Right cardiac atrium (tissue), 5 donors: ENCODE data around the gene IL6. TPM values are rescaled to one million over a fixed set of nuclear protein-coding genes. Genes with fewer than 3 reads are reported as not detected.
"Not testable (repeated sequence)": the region's sequence is repeated elsewhere in the genome, so short reads cannot be mapped to it uniquely, and the experiment has no call there.

Source experiments
- ATAC-seq, 2 donors: fragments of 200-7000 bp; cut with Tn5 transposase; one replicate each; pipeline versions ENCODE4 v1.8.0 to v1.9.1; 2020; ENCODE audit warnings: moderate library complexity in 2 of 2, mild to moderate bottlenecking in 1 of 2
- DNase-seq, 3 donors: peaks; one replicate each; pipeline ENCODE4 v3.0.0-alpha.2; 2020
- H3K27ac ChIP-seq: one replicate; pipeline ENCODE4 v1.5.1; 2013; ENCODE audit warnings: mild to moderate bottlenecking, low read length, control low read depth, moderate library complexity
- H3K27me3 ChIP-seq: one replicate; pipeline ENCODE4 v1.6.1; 2013; ENCODE audit not compliant: control insufficient read depth, insufficient read depth
- H3K4me1 ChIP-seq: one replicate; pipeline ENCODE4 v1.6.1; 2013; ENCODE audit warnings: low read length; ENCODE audit not compliant: control insufficient read depth, insufficient read depth
- H3K4me3 ChIP-seq: one replicate; pipeline ENCODE4 v1.5.1; 2013; ENCODE audit warnings: low read length, control low read depth
- H3K9me3 ChIP-seq: one replicate; pipeline ENCODE4 v1.6.1; 2013; ENCODE audit warnings: low read length; ENCODE audit not compliant: control insufficient read depth
- WGBS: extraction: QIAGEN DNeasy Blood & Tissue Kit; methylation state at CpG from one replicate; pipeline ENCODE4 v1.1.7; 2013; 5-methylcytosine and 5-hydroxymethylcytosine counted together
- intact Hi-C, 4 donors: fragments of 100-400 bp; cut with DNase I; formaldehyde crosslinking; loops; one replicate each; pipeline versions ENCODE4 v1.11.0 to v1.14.0; 2022 to 2023
- polyA plus RNA-seq: library from polyadenylated mRNA; stranded (reverse); fragments of 200-250 nt; gene quantifications from one replicate; pipeline ENCODE4 v1.2.3, GENCODE V29; 2013
- total RNA-seq, 4 donors: library from RNA; stranded (reverse); fragmentation: NEBNext Ultra II Directional; extraction: Animal tissue kit (Norgen Biotek cat#: 25700); gene quantifications; one replicate each; pipeline ENCODE4 v1.2.1, GENCODE V29; 2021
- donor health status: healthy with polysubstance abuse.
- donor health status: DM: no; HTN: yes; CAD: no.
- donor health status: DM: no; HTN: no; CAD: no.
- donor health status: DM: no; HTN: yes; CAD: no; lungs with severe emphysema.
- donor health status: DM: yes; HTN: yes; CAD: no.

IL6 gene
- total and polyA plus RNA-seq, 5 donors: 0.43 to 17.2 (median 1.3) TPM

- Histone ChIP-seq H3K9me3 (peaks cover 2% of the 10 kb centered on the region), H3K4me1 (no peaks in the 10 kb centered on the region), H3K27me3 (no peaks in the 10 kb centered on the region), H3K27ac (no peak overlapping the region), H3K4me3 (no peak overlapping the region)
- intact Hi-C loops: no loop called here
- DNase-seq: no peak
- ATAC-seq: no peak
- WGBS: 90% methylated on average over 2 of the region's 2 CpGs
These were observed 31.6 kb downstream of the IL6 start for GRCh38 chr7:22758576-22758975.

- H3K4me3 ChIP-seq: no peak overlapping the region
- no peaks in the 10 kb centered on the region for H3K27me3 ChIP-seq
- intact Hi-C loops: no loop called here
- no peaks in the 10 kb centered on the region for H3K4me1 ChIP-seq
- DNase-seq: no peak
- peaks cover 2% of the 10 kb centered on the region for H3K9me3 ChIP-seq
- H3K27ac ChIP-seq: no peak overlapping the region
- no peak for ATAC-seq
These were observed 32.7 kb downstream of the IL6 start for GRCh38 chr7:22759721-22760120.

- ATAC-seq: no peak
- WGBS: 54% methylated on average over 3 of the region's 3 CpGs
- no peaks in the 10 kb centered on the region for H3K4me1 ChIP-seq
- H3K4me3 ChIP-seq: no peak overlapping the region
- no peak for DNase-seq
- intact Hi-C loops: no loop called here
- H3K27ac ChIP-seq: no peak overlapping the region
- no peaks in the 10 kb centered on the region for H3K27me3 ChIP-seq
- H3K9me3 ChIP-seq: peaks cover 2% of the 10 kb centered on the region
These were observed 35.9 kb downstream of the IL6 start for GRCh38 chr7:22762866-22763265.

- H3K4me3 ChIP-seq: no peak overlapping the region
- no peaks in the 10 kb centered on the region for H3K27me3 ChIP-seq
- H3K27ac ChIP-seq: no peak overlapping the region
- no peak for DNase-seq
- ATAC-seq: no peak
- 81% methylated on average over 4 of the region's 4 CpGs for WGBS
- H3K9me3 ChIP-seq: peaks cover under 1% of the 10 kb centered on the region
- no peaks in the 10 kb centered on the region for H3K4me1 ChIP-seq
- intact Hi-C loops: no loop called here
These were observed 38.6 kb downstream of the IL6 start for GRCh38 chr7:22765609-22766008.

- intact Hi-C loops: no loop called here
- Histone ChIP-seq H3K4me1 (no peaks in the 10 kb centered on the region), H3K27me3 (no peaks in the 10 kb centered on the region), H3K4me3 (no peak overlapping the region), H3K27ac (no peak overlapping the region), H3K9me3 (no peaks in the 10 kb centered on the region)
- 73% methylated on average over 1 of the region's 1 CpG for WGBS
- DNase-seq: no peak
- no peak for ATAC-seq
These were observed 44.3 kb downstream of the IL6 start for GRCh38 chr7:22771194-22771871.

- WGBS: 66% methylated on average over 4 of the region's 4 CpGs
- Histone ChIP-seq H3K4me1 (no peaks in the 10 kb centered on the region), H3K27ac (no peak overlapping the region), H3K9me3 (no peaks in the 10 kb centered on the region), H3K27me3 (no peaks in the 10 kb centered on the region), H3K4me3 (no peak overlapping the region)
- no peak for DNase-seq
- intact Hi-C loops: no loop called here
- no peak for ATAC-seq
These were observed 44.9 kb downstream of the IL6 start for GRCh38 chr7:22771872-22772228.

- WGBS: 82% methylated on average over 4 of the region's 4 CpGs
- no peak for ATAC-seq
- H3K27me3 ChIP-seq: no peaks in the 10 kb centered on the region
- intact Hi-C loops: no loop called here
- H3K4me1 ChIP-seq: no peaks in the 10 kb centered on the region
- no peak overlapping the region for H3K27ac ChIP-seq
- no peak overlapping the region for H3K4me3 ChIP-seq
- H3K9me3 ChIP-seq: no peaks in the 10 kb centered on the region
- no peak for DNase-seq
These were observed 45.9 kb downstream of the IL6 start for GRCh38 chr7:22772885-22773284.

- ATAC-seq (no peak), DNase-seq (no peak)
- Histone ChIP-seq H3K27me3 (no peaks in the 10 kb centered on the region), H3K4me1 (no peaks in the 10 kb centered on the region), H3K9me3 (no peaks in the 10 kb centered on the region), H3K27ac (no peak overlapping the region), H3K4me3 (no peak overlapping the region)
- WGBS: 71% methylated on average over 4 of the region's 4 CpGs
- intact Hi-C loops: no loop called here
These were observed 50.0 kb downstream of the IL6 start for GRCh38 chr7:22776964-22777363.

GRCh38 chr7:22779730-22780323 lies 52.8 kb downstream of the IL6 start:
- WGBS: 70% methylated on average over 4 of the region's 4 CpGs
- H3K27ac ChIP-seq, H3K4me1 ChIP-seq, H3K4me3 ChIP-seq, DNase-seq, H3K27me3 ChIP-seq, ATAC-seq, H3K9me3 ChIP-seq, intact Hi-C loops: not testable (repeated sequence)

- Histone ChIP-seq H3K9me3 (no peaks in the 10 kb centered on the region), H3K4me1 (no peaks in the 10 kb centered on the region), H3K4me3 (no peak overlapping the region), H3K27me3 (no peaks in the 10 kb centered on the region), H3K27ac (no peak overlapping the region)
- DNase-seq (no peak), ATAC-seq (peak; percentile 40 to 48)
- WGBS: 49% methylated on average over 5 of the region's 5 CpGs
- intact Hi-C loops: no loop called here
These were observed 54.3 kb downstream of the IL6 start for GRCh38 chr7:22781230-22781711.
